ENCODE measurements around the gene RASSF5.
"Not testable (repeated sequence)": the region's sequence is repeated elsewhere in the genome, so short reads cannot be mapped to it uniquely, and the experiment has no call there.

The RASSF5 gene

DNA sequence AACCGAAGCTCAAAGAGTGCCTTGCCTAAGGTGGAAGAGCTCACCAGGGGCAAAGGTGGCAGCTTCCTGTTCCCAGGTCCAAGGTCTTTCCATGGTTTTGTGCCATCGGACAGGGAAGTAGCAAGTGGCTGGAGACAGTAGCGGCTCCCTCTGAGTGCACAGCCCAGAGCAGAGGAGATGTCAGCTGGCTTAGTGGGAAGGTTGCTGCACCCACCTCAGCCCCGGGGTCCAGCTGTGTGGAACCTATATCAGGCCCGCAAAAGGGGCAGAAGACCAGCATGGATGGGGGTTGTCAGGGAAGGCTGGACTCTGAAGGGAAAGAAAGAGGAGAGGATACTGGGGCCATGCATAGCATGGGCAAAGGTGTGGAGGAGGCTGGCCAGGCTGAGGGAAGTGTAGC lies 30.2 kb upstream of the RASSF5 start:
- DNase-seq = no peak

DNA sequence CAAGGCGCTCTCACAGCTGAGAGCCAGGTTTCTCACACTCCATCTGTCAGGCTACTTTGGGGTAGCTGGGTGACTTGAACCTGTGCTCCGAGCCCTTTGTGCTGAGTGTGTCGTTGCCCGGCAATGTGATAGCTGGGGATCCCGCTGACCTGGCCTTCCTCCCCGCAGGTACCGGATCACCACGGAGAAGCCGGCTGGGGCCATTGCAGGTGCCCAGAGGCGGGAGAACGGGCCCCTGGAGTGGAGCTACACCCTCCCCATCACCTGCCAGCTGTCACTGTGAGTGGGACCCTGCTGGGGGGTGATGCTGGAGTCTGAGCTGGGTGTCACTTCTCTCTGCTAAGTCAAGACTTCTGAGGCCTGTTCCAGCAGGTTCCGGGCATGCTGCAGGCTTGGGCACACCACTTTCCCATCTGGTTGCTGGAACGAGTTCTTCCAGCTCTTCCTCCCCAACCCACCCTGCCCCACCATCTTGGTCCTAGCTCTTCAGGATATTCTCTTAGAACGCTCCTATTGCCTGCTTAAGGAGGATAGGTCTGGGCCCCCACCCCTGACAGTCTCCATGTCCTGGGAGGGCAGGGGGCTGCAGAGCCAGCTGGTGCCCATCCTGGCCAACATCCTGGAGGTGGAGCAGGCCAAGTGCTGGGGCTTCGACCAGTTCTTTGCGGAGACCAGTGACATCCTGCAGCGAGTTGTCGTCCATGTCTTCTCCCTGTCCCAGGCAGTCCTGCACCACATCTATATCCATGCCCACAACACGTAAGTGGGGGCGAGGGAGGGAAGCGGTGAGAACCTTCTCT lies 29.6 kb upstream of the RASSF5 start:
- DNase-seq = no peak

DNA sequence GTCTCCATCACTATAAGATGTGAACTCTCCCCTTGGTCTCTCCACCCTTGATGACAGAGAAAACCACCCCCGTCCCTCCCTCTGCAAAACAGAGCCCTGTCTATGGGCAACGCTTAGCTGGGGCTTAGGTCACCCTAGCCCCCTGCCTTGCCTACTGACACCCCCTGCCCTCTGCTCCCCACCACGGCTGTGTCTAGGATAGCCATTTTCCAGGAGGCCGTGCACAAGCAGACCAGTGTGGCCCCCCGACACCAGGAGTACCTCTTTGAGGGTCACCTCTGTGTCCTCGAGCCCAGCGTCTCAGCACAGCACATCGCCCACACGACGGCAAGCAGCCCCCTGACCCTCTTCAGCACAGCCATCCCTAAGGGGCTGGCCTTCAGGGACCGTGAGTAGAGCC lies 28.6 kb upstream of the RASSF5 start:
- DNase-seq = no peak

DNA sequence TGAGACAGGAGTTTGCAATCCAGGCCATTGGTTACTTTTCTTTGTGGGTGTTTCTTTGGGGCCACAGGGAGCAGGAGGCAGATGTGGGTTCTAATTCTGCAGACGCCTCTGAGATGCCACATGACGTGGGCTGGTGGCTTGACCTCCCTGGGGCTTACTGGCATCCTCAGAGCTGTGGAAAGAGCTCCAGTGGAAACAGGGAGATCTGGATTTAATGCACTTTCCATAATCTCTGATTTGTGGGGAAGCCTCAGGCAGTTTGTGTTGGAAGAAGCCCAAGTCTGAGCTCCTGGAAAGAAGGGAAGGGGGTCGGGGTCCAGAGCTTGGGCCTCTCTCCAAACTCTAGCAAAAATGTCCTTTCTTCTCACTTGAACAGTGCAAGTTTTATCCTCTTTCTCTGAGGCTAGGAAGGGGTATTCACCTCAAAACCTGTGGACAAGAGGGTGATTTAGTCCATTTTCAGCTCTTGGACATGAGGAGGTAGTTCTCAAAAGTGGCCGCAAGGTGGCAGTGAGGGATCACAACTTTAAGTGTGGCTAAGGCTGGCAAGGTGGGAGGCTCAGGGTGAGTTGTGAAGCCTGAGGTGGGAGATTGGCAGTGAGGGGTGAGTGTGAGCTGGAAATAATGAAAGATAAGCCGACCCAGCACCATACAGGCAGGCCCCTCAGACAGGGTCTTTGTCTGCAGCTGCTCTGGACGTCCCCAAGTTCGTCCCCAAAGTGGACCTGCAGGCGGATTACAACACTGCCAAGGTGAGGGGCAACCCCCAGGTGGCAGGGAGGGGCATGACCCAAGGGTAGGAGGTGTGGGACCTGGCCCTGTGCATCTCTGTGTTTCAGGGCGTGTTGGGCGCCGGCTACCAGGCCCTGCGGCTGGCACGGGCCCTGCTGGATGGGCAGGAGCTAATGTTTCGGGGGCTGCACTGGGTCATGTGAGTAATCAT lies 27.9 kb upstream of the RASSF5 start:
- DNase-seq = peak; percentile 82 to 87 (median 86)

DNA sequence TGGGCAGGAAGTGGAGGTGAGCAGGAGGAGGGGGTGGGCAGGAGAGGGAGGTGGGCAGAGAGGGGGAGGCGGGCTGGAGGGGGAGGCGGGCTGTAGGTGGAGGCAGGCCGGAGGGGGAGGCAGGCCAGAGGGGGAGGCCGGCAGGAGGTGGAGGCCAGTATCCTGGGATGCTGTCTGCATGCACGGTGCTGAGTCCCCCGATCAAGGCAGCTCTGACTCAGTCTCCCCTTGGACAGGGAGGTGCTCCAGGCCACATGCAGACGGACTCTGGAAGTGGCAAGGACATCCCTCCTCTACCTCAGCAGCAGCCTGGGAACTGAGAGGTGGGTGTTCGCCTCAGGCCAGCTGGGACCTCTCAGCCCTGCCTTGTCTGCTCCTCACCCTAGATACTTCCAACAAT lies 27.1 kb upstream of the RASSF5 start:
- DNase-seq = no peak

DNA sequence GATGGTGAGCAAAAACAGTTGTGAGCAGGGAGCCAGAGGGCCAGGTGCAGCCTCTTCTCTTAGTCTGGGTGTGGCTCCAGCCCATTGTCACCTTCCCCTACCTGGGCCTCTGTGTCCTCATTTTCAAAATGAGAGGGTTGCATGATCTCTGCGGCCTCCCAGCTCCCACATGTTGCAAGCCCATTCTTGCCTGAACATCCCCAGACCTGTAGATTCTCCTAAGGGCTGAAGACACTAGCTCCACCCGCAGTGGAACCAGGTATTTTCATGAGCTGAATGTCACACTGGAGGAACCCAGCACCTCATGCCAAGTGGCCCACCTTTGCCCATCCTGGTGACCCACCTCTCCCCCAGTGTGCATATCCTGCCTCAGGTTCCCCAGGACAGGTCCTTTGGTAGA lies 24.7 kb upstream of the RASSF5 start:
- DNase-seq = no peak

DNA sequence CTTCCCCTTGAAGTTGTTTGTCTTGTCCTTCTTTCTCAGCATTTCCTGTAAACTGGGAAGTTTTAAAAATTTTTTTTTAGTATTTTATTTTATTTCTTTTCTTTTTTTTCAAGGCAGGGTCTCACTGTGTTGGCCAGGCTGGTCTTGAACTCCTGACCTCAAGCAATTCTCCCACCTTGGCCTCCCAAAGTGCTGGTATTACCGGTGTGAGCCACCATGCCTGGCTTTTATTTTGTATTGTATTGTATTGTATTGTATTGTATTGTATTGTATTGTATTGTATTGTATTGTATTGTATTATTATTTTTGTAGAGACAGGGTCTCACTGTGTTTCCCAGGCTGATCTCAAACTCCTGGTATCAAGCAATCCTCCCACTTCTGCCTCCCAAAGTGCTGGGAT lies 23.5 kb upstream of the RASSF5 start:
- not testable (repeated sequence) for DNase-seq

DNA sequence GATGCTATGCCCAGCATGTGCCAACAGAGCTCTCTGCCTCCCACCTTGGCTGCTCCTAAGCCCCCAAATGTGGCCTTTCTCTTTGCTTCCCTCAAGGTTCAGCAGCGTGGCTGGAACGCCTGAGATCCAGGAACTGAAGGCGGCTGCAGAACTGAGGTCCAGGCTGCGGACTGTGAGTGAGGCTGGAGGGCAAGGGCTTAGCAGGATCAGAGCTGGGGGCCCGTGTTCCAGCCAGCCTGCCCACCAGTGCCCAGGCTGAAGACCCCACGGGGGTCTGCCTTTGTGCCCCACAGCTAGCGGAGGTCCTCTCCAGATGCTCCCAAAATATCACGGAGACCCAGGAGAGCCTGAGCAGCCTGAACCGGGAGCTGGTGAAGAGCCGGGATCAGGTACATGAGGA lies 22.4 kb upstream of the RASSF5 start:
- DNase-seq = no peak

DNA sequence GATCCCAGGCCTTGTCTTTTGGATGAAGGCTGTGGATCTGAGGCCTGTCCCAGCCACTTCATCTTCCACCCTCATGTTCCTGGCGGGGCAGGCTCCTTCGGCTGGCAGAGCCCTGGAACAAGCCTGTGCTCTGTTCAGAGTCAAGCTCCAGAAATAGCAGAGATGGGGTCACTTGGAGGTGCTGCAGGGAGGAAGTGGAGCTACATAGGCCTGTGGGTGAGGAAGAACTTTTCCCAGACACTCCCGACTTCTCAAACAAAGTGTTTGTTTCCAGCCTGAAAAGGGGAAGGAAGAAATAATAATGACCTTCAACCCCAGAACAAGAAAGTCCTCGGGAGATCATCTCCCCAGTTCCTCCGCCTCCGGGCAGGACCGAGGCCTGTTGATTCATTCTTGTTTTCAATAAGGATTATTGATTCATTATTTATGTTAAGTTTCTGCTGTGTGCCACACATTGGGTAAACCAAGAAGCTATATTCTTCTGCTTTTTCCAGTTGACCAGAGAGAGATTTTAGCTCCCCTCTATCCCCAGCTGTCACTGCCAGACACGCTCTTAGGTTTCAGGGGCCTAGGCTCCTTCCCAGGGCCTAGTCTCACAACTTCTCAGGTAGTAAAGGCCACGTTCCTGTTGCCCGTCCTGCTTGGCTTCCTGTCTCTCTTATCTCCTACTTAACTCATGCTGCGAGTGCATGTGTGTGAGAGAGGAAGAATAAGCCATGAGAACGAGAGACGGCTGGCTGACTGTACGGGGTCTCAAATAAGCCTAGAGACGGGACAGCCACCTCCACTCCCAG lies 20.1 kb upstream of the RASSF5 start:
- DNase-seq = peak; percentile 59 to 68 (median 60)

DNA sequence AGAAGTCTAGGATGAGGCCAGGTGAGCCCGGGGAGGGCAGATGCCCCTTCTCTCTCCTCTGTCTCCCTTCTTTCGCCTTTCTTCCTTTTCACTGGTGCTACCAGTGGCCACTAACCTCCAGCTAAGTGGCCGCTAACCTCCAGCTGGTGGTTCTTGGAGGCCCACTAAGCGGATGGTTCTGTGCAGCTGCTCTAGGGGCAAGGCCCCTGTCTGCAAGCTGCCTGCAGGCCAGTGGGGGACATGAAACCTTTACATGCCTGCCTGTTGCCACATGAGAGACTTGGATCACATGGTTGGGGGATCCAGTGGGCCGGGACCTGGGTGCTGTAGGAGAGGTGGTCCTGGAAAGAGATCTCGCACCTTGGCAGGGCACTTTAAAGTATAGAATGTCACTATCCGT lies 19.4 kb upstream of the RASSF5 start:
- DNase-seq = no peak

DNA sequence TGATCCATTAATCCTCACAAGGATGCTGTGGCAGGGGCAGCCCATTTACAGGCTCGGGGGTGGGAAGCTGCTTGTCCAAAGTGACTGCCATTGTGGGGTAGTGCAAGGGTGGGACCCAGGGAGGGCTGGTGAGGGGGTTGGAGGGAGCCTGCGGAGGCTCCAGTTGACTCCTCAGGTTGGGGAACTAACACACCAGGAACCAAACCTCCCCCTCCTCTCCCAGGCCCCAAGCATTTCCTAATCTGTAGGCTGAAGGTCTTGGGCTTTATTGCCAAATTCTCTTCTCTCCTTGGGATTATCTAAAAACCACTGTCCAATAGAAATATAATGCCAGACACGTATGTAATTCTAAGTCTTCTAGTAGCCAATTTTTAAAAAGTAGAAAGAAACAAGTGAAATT lies 18.9 kb upstream of the RASSF5 start:
- DNase-seq = peak in 1 of 3 donors; percentile 50

DNA sequence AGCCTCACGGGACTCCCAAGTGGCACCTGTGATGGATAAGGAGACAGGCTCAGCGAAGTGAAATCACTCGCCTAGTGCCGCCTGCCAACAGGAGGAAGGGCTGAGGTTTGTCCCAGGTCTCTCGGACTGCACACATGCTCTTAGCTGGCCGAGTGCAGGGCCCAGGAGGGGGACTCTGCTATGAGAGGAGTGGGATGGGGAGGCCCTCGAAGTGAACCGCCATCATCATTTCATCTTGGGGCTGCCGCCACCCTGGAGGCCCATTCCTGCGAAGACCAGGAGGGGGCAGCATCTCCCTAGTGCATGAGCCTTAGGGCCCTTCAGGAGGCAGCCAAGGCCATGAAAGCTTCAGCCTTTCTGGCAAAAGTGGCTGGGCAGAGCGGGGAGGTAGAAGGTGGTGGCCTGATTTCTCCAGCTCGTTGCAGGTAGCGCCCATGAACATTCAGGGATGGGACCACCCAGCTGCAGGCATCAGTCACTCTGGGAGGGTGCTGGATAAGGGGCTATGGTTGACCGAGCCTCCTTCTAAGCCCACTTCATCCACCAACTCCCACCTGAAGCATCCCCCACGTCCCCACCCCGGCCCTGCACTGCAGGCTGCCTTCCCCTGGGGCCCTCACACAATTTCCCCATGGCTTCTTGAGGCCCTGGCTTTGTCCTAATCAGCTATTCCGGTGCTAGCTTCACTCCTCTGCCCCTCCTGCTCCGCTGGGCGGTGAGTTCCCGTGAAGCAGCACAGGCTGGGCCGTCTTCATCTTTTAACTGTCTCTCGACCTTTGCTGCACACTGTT lies 17.2 kb upstream of the RASSF5 start:
- DNase-seq = peak; percentile 76 to 88 (median 84)

DNA sequence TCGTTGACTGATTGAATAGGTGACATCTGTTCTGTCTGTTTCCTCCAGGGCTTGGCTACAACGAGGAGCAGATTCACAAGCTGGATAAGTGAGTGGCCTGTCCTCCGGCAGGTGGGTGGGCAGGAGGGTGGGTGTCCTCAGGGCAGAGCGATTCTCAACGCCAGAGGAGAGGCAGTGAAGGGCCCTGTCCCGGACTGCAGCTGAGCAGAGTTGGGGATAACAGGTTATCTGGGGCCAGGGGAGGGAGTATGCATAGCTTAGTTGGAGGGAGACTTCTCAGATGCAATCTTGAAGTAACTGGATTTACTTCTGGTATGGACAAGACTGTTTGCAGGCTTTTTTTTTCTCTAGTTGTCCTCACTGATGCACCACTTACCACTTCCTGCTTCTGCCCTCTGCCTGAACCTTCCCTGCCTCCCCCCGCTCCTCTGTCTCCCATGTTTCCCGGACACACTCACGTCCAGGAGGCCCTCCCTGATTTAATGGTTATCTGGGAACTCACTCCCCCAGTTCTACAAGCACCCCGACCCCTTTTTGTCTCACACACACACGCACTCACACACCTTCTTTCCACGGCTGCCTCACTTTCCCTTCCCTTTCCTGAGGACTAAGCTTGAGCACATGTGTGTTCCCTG lies 16.4 kb upstream of the RASSF5 start:
- DNase-seq = no peak

DNA sequence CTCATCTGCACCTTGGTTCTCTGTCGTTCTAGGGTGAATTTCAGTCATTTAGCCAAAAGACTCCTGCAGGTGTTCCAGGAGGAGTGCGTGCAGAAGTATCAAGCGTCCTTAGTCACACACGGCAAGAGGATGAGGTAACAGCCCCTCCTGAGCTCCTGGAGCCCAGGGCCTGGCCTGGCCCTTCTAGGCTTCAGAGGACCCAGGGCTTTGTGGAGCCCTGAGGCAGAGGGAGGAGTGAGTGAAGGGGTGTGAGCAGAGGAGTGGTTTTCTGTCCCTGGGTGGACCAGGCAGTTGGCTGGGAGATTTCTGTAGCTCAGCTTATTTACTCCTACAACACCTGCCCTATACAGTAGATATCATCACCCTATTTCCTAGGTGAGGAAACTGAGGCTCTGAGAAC lies 15.7 kb upstream of the RASSF5 start:
- no peak for DNase-seq

DNA sequence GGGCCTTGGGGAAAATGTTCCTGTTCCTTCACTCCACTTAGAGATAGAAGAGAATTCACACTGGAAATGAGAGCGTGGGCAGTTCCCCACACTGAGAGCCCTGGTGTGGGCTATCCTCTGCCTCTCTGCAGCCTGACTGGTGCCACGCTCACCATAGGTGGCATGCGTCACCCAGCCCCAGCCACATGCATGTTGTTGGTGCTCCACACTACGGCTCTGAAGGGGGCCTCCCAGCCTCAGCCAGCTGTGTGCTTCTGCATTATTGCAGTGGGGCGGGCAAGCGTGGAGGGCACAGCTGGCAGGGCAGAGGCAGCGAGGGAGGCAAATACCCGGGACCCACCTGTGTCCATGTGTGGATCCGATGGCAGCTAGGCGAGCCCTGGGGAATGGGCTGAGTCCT lies 14.7 kb upstream of the RASSF5 start:
- no peak for DNase-seq

DNA sequence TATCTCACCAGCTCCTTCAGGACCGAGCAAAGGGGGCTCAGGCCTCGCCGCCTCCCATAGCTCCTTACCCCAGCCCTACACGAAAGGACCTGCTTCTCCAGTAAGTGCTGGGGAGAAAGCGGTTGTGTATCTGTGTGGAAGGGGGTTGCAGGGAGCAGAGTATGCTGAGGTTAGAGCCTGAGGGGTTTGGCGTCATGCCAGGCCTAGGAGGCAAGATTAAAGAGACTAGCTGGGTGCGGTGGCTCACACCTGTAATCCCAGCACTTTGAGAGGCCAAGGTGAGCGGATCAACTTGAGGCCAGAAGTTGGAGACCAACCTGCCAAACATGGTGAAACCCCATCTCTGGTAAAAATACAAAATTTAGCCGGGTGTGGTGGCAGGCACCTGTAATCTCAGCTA lies 14.1 kb upstream of the RASSF5 start:
- DNase-seq = no peak

DNA sequence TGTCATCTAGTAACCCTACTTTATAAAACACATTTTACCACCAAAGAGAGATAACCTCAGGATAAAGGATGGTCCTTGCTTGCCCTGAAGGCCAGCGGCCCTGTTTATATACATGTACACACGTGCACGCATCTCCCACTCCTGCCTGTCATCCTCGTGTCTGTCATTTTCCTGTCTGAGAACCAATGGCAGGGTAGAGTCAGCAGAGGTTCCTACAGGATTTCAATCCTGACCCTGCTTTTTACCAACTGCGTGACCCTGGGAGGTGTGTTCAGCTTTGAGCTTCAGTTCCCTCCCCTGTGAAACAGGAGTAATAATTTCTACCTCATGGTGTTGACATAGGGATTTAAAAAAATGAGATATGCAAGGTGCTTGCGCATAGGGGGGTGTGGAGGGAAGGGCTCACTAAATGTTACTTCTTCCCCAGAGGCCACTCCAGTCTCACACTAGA lies 12.3 kb upstream of the RASSF5 start:
- no peak for DNase-seq

DNA sequence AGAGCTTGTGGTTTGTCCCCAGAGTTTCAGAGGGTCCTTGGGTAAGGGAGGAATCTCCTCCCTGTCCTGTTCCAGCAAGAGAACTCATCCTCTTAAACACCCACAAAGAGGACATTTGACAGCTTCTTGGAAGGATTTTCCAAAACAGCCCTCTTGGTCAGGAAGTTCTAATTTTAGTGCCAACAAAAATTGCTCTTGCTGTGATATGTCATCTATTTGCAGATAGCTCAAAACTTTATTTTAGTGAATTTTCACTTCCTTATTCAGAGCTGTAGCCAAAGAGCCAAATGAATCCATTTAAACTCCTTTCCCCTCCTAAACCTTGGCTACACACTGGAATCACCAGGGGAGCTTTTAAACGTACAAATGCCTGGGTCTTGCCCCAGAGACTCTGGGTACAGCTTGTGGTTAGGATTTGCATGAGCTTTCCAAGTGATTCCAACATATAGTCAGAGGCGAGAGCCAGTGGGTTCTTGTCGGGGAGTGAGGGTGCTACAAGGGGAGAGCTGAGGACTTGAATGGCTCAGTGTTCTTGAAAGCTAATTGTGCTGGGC lies 11.8 kb upstream of the RASSF5 start:
- DNase-seq = peak; percentile 73 to 89 (median 81)

DNA sequence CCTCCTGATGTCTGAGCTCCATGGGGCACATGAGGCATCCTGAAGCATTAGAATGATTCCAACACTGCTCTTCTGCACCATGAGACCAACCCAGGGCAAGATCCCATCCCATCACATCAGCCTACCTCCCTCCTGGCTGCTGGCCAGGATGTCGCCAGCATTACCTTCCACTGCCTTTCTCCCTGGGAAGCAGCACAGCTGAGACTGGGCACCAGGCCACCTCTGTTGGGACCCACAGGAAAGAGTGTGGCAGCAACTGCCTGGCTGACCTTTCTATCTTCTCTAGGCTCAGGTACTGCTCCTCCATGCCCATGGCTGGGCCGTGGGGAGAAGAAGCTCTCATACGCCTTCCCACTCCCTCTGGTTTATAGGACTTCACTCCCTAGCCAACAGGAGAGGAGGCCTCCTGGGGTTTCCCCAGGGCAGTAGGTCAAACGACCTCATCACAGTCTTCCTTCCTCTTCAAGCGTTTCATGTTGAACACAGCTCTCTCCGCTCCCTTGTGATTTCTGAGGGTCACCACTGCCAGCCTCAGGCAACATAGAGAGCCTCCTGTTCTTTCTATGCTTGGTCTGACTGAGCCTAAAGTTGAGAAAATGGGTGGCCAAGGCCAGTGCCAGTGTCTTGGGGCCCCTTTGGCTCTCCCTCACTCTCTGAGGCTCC lies 11.1 kb upstream of the RASSF5 start:
- peak; percentile 87 to 93 (median 89) for DNase-seq

DNA sequence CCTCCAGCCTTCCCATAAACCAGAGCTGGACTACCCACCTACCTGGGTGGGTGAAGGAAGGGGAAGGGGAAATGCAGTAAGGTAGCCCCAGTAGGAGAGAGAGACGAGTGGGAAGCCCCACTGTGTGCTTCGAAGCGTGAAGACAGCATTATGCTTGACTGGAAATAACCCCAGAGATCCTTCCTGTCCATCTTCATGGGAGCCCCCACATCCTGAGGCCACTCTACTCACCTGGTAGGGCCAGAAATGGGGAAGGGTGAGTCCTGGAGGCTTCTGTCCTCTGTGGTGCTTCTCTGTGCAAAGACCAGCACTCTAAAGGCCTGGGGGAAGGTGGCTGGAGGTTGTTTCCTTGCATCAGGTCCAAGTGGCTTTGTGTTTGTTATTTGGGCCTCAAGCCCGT lies 10.0 kb upstream of the RASSF5 start:
- DNase-seq = no peak

DNA sequence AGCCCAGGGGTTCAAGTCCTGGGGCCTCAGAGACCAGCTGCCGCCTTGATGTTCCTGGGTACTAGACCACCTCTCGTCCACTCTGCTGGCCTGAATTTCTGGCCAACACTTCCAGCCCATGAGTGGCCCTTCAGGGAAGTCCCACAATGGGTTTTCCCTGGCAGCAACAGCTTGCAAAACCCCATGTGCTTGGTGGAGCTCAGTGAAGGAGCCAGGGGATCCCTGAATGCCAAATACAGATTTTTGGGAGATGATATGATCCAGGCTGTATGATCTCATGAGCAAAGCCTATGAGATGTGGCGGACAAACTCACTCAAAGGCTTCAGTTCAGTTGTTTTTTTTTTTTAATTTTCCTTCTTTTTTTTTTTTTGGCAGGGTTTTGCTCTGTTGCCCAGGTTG lies 9.6 kb upstream of the RASSF5 start:
- DNase-seq = peak; percentile 74 to 80 (median 79)

Measured in suppressor macrophage treated with lipopolysaccharide for 1 hour (primary cell).